HuH-7.5 (cell line): ENCODE data around the gene SPATA6.

Experiments used
- DNase-seq: peaks from one replicate; pipeline ENCODE4 v3.0.0; 2011; ENCODE audit warnings: low spot score

SPATA6 gene

GRCh38 chr1:48251821-48252220 lies 220.2 kb downstream of the SPATA6 start:
- no peak for DNase-seq

GRCh38 chr1:48251323-48251722 lies 220.7 kb downstream of the SPATA6 start:
- DNase-seq = no peak

- DNase-seq = no peak
Measured at GRCh38 chr1:48250572-48250971, 221.4 kb downstream of the SPATA6 start.

GRCh38 chr1:48249868-48250267 lies 222.1 kb downstream of the SPATA6 start:
- no peak for DNase-seq

GRCh38 chr1:48248356-48248755 lies 223.6 kb downstream of the SPATA6 start:
- DNase-seq = no peak

- DNase-seq = no peak
Measured at GRCh38 chr1:48246727-48247126, 225.3 kb downstream of the SPATA6 start.
